ENCODE measurements around the gene ADCY3.

DNA sequence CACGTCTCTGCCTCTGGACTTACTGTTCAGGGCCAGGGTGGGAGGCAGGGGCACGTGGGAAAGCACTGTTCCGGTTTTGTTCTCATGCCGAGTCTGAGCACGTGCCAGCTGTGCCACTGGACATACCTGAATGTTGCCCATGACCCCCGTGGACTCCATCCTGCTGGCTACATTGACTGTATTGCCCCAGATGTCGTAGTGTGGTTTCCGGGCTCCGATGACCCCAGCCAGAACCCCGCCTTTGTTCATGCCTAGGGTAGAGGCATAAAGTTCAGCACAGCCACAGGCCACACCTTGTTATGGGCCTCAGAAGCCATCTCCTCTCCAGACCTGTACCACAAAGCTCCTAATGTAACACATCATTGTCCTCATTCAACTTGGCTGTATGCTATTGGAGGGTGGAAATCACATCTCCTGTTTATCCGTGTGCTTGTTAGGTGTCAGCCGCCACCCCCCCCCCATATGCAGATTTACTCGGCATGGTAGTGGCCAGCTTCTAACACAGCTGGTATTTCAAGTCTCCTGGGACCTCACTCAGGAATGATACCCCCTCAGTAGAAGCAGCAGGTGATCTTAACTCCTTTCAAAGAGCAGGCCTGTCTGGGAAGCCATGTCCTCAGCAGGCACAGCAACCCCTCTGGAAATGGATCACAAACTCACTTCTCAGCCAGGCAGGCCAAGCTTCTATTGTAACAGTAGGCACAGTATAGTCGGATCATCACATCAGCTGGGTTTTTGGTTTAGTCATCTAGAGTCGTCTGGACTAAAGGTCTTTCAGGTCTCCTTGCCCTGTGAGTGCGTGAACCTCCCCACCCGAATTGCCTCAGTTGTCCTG, 99.2 kb downstream of the ADCY3 start:
- TF ChIP-seq POLR2AphosphoS5 (IDR thresholded peaks at IDR 0.05; ENCODE audit: low read depth, low read length) = no peak
- no peak for TF ChIP-seq TCF7L2 (IDR thresholded peaks at IDR 0.05; ENCODE audit: borderline replicate concordance, extremely low read depth, insufficient read depth, insufficient read length)
- TF ChIP-seq, protein P1, sequence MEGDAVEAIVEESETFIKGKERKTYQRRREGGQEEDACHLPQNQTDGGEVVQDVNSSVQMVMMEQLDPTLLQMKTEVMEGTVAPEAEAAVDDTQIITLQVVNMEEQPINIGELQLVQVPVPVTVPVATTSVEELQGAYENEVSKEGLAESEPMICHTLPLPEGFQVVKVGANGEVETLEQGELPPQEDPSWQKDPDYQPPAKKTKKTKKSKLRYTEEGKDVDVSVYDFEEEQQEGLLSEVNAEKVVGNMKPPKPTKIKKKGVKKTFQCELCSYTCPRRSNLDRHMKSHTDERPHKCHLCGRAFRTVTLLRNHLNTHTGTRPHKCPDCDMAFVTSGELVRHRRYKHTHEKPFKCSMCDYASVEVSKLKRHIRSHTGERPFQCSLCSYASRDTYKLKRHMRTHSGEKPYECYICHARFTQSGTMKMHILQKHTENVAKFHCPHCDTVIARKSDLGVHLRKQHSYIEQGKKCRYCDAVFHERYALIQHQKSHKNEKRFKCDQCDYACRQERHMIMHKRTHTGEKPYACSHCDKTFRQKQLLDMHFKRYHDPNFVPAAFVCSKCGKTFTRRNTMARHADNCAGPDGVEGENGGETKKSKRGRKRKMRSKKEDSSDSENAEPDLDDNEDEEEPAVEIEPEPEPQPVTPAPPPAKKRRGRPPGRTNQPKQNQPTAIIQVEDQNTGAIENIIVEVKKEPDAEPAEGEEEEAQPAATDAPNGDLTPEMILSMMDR (IDR thresholded peaks at IDR 0.05 in 2 of 3, conservative IDR thresholded peaks at IDR 0.05 in 1 of 3; ENCODE audit: borderline replicate concordance in 1 of 3, insufficient read depth in 1 of 3, low read depth in 2 of 3, low read length in 2 of 3) = no peak
- no peak for TF ChIP-seq EGR1 (IDR thresholded peaks at IDR 0.05; ENCODE audit: low read depth)

Measured in HCT116 (cell line).